22Rv1 (cell line): ENCODE data around the gene TMEM14A.

Experiments
- H3K27ac ChIP-seq: fragments of 450-650 bp; 2 replicates; pipeline ENCODE4 v1.5.1; 2017
- ZFX ChIP-seq: fragments of 450-650 bp; IDR thresholded peaks from 2 replicates; pipeline ENCODE4 v1.6.1; 2017; ENCODE audit warnings: antibody characterized with exemption, borderline replicate concordance
- TF ChIP-seq, protein P1 (sequence below): fragments of 450-650 bp; IDR thresholded peaks from 2 replicates; pipeline ENCODE4 v1.5.1; 2017; ENCODE audit warnings: mild to moderate bottlenecking

Gene TMEM14A

DNA sequence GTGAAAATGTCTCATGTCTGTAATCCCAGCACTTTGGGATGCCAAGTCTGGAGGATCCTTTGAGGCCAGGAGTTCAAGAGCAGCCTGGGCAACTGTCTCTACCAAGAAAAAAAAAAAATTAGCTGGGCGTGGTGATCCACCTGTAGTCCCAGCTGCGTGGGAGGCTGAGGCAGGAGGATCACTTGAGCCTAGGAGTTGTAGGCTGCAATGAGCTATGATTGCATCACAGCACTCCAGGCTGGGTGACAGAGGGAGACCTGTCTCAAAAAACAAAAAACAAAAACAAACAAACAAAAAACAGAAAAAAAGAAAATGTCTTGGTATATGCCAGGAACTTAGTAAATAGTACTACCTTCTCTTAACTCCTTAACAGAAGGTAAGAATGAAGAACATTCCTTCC is 31.4 kb upstream of the TMEM14A start:
- no peak for TF ChIP-seq ZFX
- TF ChIP-seq, protein P1, sequence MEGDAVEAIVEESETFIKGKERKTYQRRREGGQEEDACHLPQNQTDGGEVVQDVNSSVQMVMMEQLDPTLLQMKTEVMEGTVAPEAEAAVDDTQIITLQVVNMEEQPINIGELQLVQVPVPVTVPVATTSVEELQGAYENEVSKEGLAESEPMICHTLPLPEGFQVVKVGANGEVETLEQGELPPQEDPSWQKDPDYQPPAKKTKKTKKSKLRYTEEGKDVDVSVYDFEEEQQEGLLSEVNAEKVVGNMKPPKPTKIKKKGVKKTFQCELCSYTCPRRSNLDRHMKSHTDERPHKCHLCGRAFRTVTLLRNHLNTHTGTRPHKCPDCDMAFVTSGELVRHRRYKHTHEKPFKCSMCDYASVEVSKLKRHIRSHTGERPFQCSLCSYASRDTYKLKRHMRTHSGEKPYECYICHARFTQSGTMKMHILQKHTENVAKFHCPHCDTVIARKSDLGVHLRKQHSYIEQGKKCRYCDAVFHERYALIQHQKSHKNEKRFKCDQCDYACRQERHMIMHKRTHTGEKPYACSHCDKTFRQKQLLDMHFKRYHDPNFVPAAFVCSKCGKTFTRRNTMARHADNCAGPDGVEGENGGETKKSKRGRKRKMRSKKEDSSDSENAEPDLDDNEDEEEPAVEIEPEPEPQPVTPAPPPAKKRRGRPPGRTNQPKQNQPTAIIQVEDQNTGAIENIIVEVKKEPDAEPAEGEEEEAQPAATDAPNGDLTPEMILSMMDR: no peak
- H3K27ac ChIP-seq: no peak overlapping the region

DNA sequence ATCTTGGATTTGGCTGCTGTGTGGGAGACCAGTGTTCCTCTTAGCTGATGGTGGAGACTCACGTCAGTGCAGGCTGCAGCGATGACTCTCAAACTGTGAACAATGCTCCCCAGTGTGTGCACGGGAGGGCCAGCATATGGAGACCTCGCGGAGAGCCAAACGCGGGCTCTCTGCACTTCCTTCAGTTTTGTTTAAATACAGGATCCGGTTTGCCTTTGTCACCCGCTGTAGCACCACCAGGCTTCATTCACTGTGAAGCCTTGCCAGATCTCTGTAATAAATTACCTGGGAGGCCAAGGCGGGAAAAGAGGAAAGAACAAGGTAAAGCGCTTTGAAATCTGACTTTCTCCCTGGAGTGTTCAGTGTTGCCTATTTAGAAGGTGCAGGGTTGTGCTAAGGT is 30.7 kb upstream of the TMEM14A start:
- H3K27ac ChIP-seq: no peak overlapping the region
- TF ChIP-seq, protein P1: no peak
- TF ChIP-seq ZFX: no peak

DNA sequence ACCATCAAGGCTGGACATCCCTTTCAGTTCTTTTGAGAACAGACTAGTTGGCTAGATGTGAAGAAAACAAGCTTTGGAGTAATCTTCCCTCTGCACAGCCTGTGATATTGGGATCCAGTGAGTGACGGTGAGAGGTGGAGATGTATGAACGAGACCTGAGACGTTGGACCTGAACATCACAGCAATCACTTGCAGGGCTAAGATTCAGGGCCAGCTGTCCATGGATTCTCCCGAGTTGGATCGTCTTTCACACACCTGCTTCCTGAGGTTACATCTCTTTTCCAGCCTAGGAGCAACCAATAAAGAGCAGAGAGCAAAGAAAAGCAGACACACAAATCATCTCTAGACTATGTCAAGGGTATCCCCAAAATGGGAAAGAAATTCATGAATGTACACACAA is 30.0 kb upstream of the TMEM14A start:
- H3K27ac ChIP-seq: no peak overlapping the region
- TF ChIP-seq ZFX: no peak
- TF ChIP-seq, protein P1: no peak

DNA sequence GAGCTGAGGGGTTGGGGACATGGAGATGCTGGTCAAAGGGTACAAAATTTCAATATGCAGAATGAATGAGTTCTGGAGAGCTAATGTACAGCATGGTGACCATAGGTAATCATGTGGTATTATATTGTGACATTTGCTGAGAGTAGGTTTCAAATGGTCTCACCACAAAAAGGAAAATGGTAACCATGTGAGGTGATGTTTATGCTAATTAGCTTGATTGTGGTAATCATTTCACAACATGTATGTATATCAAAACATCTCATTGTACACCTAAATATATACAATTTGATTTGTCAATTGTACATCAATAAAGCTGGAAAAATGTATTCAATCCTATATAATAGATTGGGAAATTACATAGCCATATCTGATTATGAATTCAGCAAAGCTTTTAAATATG is 29.5 kb upstream of the TMEM14A start:
- H3K27ac ChIP-seq: no peak overlapping the region
- no peak for TF ChIP-seq ZFX
- TF ChIP-seq, protein P1: no peak

DNA sequence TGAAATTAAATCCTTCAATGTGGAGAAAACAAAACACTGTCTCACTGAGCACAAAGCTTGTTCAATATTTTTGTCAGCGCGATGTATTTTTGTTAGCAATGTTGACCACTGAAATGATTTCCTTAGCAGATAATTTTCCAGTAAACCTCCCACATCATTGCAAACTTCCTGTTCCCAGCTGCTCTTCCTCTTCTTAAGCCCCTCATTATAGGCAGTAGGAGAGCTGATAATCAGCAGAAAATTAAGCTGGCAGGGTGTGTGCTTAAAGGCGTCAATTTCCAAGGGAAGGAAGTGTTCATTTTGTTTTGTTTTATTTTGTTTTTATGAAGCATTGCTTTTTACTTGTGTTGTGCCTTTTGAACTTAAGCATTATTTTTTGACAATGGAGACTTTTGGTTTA is 29.1 kb upstream of the TMEM14A start:
- no peak overlapping the region for H3K27ac ChIP-seq
- TF ChIP-seq, protein P1: no peak
- TF ChIP-seq ZFX: no peak

DNA sequence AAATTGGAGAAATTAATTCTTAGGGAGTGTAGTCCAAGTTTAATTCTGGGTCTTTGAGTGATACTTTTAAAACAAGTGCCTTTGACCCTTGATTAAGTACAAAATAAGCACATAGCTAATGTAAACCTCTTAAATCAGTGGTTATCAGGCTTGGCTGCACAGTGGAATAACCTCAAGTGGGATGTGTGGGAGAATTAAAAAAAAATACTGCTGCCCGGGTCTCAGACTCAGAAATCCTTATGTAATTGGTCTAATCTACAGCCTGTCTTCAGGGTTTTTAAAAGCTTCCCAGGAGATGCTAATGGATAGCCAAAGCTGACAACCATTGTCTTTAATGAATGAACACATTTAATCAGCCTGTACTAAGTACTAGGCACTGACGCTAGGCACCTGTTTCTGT is 28.5 kb upstream of the TMEM14A start:
- no peak overlapping the region for H3K27ac ChIP-seq
- TF ChIP-seq ZFX: no peak
- TF ChIP-seq, protein P1: no peak

DNA sequence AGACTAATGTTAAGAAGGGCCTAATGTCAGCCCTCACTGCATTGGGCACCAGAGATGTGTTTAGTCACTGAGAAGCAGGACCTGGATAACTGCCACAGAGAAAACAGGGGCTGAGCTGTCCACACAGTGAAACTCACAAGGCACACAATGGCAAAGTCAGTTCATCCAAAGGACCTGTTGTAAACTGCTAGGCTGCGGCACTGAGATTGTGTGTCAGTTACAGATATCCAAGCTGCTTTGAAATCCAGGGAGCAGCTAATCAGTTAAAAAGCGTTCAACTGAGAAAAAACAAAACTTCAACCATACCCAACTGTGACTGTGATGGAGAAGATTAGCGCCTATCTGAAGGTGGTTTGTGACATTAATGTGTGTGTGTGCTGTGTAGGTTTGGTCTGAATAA is 27.8 kb upstream of the TMEM14A start:
- TF ChIP-seq, protein P1: no peak
- no peak for TF ChIP-seq ZFX
- no peak overlapping the region for H3K27ac ChIP-seq
